Measurements from ENCODE around the gene HS6ST2.
A peak's percentile ranks its signal among the peaks of the same experiment; 100 is the strongest.
"Not testable (repeated sequence)": the region's sequence is repeated elsewhere in the genome, so short reads cannot be mapped to it uniquely, and the experiment has no call there.

HS6ST2 gene

GRCh38 chrX:132940727-132941327 lies 17.6 kb downstream of the HS6ST2 start:
- DNase-seq: no peak

- no peak for DNase-seq
Observed at GRCh38 chrX:132933170-132933569, 25.3 kb downstream of the HS6ST2 start.

- DNase-seq: no peak
Observed at GRCh38 chrX:132924426-132924825, 34.0 kb downstream of the HS6ST2 start.

GRCh38 chrX:132918523-132918922 lies 39.9 kb downstream of the HS6ST2 start:
- DNase-seq: no peak

- DNase-seq: no peak
Observed at GRCh38 chrX:132916349-132916748, 42.1 kb downstream of the HS6ST2 start.

- DNase-seq: no peak
Observed at GRCh38 chrX:132909643-132910042, 48.8 kb downstream of the HS6ST2 start.

- DNase-seq: no peak
Observed at GRCh38 chrX:132908891-132909290, 49.5 kb downstream of the HS6ST2 start.

- no peak for DNase-seq
Observed at GRCh38 chrX:132900633-132901293, 57.7 kb downstream of the HS6ST2 start.

GRCh38 chrX:132887569-132887968 lies 70.9 kb downstream of the HS6ST2 start:
- no peak for DNase-seq

- no peak for DNase-seq
Observed at GRCh38 chrX:132883358-132883915, 75.0 kb downstream of the HS6ST2 start.

- not testable (repeated sequence) for DNase-seq
Observed at GRCh38 chrX:132880753-132881152, 77.7 kb downstream of the HS6ST2 start.

- no peak for DNase-seq
Observed at GRCh38 chrX:132877954-132878536, 80.4 kb downstream of the HS6ST2 start.

- DNase-seq: no peak
Observed at GRCh38 chrX:132876523-132877338, 81.7 kb downstream of the HS6ST2 start.

- DNase-seq: no peak
Observed at GRCh38 chrX:132875650-132876522, 82.5 kb downstream of the HS6ST2 start.

GRCh38 chrX:132862562-132862961 lies 95.9 kb downstream of the HS6ST2 start:
- DNase-seq: no peak

- DNase-seq: no peak
Observed at GRCh38 chrX:132861076-132861475, 97.4 kb downstream of the HS6ST2 start.

- no peak for DNase-seq
Observed at GRCh38 chrX:132860200-132860599, 98.2 kb downstream of the HS6ST2 start.

GRCh38 chrX:132858018-132858417 lies 100.4 kb downstream of the HS6ST2 start:
- DNase-seq: no peak

- DNase-seq: no peak
Observed at GRCh38 chrX:132855780-132856341, 102.6 kb downstream of the HS6ST2 start.

GRCh38 chrX:132853040-132853439 lies 105.4 kb downstream of the HS6ST2 start:
- DNase-seq: peak; percentile 13

GRCh38 chrX:132848296-132848970 lies 110.0 kb downstream of the HS6ST2 start:
- DNase-seq: no peak
